NCI-H1417 (cell line): ENCODE results near the gene LRRC74B.
"Not testable (repeated sequence)": the region's sequence is repeated elsewhere in the genome, so short reads cannot be mapped to it uniquely, and the experiment has no call there.

Experiments used
- DNase-seq, 3 experiments: peaks; one replicate each; lab custom pipeline; 2025; lab: John Stamatoyannopoulos, UW

Gene LRRC74B

DNA sequence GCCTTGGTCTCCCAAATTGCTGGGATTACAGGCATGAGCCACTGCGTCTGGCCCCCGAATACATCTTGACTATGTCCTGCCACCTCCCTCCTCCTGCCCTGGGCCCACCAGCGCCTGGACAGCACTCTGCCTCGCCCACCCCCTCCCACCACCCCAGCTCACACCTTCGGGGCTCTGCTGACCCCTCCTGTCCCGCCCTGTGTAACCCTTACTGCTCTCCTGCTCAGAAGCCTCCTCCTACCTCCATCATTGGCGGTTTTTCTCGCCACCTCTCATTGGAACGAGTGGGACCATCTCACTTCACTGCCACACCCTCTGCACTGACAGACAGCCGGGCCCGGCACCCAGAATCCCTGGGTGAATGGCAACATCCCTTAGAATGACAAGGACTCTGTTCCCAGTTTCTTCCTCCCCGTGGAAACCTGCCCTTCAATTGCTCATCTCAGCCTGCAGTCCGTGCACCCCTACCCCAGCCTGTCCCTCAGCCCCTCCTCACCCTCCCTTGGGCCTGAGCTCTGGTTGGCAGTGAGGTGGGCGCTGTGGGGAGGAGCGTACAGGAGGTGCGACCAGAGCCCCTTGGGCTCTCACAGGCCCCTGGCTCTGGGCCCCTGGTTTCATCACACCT, 32.2 kb downstream of the LRRC74B start:
- no peak for DNase-seq

DNA sequence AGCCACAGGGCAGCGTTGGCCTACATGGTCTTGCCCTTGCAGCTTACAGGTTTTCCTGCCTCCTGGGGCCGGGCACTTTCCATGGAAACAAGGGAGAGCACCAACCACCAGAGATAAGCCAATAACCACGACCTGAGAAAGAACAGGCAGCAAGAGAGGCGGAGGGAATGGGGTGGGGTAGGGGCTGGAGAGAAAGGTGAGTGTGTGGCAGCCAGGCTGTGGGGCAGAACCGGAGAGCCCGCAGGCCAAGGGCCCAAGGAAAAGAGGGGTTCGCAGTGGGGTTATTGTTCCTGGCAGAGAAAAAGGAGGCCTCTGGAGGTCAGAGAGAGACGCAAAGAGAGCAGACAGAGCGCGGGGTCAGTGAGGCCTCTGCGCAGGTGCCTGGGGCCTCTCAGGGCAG, 33.2 kb downstream of the LRRC74B start:
- DNase-seq: no peak

DNA sequence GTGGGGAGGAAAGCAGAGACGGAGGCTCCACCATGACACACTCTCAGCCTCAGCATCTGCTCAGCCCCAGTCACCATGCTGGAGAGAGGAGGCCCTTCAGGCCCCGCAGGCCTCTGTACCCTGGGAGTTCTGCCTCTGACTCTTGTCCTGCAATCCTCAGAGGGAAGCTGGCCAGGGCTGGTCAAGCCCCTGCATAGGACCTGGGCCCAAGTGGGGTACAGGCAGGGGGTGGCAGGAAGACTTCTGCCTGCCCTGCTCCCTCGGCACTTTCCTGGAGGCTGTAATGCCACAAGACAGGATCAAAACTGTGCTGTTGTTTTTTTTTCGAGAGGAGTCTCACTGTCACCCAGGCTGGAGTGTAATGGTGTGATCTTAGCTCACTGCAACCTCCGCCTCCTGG, 33.7 kb downstream of the LRRC74B start:
- DNase-seq: no peak

DNA sequence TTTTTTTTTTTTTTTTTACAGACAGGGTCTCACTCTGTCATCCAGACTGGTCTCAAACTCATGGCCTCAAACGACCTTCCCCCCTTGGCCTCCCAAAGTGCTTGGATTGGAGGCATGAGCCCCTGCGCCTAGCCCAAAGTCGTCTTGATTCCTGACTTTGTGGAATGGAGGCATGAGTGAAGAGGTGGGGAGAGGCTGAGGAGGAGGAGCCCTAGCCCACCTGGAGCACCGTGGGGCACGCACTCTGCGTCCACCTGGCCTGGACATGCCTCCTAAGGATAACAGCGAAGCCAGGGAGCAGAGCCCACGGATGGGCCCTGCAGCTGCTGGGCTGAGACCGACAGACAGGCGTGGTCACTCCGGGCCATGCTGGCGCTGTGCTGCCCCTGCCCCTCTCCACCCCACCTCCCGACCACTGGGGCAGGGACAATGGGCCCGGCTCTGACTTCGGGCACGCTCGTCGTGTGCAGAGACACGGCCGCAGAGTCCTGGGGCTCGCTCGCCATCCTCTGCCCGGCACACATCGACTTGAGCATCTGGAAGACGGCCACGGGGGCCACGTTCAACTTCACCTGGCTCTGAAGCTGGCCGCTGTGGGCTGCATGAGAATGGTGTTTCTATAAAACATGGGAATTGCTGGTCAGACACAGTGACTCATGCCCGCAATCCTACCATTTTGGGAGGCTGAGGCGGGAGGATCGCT, 34.8 kb downstream of the LRRC74B start:
- no peak for DNase-seq

DNA sequence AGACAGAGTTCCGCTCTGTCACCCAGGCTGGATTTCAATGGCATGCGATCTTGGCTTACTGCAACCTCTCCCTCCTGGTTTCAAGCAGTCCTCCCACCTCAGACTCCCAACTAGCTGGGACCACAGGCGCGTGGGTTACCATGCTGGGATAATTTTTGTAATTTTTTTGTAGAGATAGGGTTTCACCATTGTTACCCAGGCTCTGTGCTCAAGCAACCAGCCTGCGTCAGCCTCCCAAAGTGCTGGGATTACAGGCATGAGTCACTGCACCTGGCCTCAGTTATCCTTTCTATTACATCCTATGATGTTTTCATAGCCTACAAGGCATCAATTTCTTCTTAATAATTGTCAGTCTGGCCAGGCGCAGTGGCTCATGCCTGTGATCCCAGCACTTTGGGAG, 36.5 kb downstream of the LRRC74B start:
- DNase-seq: no peak

DNA sequence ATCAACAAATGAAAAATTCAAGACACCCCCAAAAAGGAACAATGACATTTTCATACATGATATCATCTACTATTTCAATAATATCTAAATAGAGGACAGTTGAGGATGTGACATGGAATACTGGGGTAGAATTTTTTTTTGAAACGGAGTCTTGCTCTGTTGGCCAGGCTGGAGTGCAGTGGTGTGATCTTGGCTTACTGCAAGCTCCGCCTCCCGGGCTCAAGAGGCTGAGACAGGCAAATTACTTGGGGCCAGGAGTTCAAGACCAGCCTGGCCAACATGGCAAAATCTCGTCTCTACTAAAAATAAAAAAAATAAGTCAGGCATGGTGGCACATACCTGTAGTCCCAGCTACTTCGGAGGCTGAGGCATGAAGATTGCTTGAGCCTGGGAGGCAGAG, 41.4 kb downstream of the LRRC74B start:
- DNase-seq: no peak

DNA sequence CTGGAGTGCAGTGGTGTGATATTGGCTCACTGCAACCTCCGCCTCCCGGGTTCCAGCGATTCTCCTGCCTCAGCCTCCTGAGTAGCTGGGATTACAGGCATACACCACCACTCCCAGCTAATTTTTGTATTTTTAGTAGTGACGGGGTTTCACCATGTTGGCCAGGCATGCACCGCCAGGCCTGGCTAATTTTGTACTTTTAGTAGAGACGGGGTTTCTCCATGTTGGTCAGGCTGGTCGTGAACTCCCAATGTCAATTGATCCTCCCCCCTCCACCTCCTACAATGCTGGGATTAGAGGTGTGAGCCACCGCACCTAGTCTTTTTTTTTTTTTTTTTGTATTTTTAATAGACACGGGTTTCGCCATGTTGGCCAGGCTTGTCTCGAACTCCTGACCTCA, 42.2 kb downstream of the LRRC74B start:
- DNase-seq: not testable (repeated sequence)

DNA sequence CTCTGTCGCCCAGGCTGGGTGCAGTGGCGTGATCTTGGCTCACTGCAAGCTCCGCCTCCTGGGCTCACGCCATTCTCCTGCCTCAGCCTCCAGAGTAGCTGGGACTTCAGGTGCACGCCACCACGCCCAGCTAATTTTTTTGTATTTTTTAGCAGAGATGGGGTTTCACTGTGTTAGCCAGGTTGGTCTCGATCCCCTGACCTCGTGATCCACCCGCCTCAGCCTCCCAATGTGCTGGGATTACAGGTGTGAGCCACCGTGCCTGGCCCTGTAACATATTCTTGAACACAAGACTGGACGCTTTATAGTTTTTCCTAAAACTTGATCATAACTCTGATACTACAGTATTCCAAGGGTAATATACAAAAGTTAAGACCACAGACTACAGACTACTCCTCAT, 45.5 kb downstream of the LRRC74B start:
- not testable (repeated sequence) for DNase-seq

DNA sequence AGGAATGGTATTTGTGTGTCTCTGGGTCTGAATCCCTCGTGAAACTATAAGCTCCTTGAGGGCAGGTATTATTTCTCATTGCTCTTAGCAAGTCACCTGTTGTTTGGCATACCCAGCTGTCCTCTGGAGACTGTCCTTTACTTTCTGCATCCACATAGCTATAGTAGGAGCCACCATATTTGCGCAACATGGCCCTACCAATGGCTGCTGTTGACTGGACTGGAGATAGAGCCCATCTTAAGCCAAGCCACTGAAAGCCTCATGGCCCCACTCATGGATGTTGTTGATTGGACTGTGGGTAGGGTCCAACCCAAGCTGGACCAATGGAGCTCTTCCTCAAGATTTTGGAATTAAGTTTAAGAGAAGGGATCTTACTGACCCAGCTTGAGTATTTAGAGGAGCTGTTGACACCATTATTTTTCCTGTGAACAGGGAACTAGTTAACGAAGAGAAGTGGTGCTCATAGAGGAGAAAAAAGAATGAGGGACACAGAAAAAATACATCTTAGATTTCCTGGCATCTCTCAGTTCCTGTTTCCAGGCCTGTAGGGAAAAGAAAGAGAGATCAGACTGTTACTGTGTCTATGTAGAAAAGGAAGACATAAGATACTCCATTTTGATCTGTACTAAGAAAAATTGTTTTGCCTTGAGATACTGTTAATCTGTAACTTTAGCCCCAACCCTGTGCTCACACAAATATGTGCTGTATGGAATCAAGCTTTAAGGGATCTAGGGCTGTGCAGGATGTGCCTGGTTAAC, 47.2 kb downstream of the LRRC74B start:
- DNase-seq: no peak

DNA sequence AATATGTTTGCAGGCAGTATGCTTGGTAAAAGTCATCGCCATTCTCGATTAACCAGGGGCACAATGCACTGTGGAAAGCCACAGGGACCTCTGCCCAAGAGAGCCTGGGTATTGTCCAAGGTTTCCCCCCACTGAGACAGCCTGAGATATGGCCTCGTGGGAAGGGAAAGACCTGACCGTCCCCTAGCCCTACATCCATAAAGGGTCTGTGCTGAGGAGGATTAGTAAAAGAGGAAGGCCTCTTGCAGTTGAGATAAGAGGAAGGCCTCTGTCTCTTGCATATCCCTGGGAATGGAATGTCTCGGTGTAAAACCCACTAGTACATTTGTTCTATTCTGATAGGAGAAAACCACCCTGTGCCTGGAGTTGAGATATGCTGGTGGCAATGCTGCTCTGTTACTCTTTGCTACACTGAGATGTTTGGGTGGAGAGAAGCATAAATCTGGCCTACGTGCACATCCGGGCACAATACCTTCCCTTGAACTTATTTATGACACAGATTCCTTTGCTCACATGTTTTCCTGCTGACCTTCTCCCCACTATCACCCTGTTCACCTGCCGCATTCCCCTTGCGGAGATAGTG, 47.9 kb downstream of the LRRC74B start:
- DNase-seq: not testable (repeated sequence)

DNA sequence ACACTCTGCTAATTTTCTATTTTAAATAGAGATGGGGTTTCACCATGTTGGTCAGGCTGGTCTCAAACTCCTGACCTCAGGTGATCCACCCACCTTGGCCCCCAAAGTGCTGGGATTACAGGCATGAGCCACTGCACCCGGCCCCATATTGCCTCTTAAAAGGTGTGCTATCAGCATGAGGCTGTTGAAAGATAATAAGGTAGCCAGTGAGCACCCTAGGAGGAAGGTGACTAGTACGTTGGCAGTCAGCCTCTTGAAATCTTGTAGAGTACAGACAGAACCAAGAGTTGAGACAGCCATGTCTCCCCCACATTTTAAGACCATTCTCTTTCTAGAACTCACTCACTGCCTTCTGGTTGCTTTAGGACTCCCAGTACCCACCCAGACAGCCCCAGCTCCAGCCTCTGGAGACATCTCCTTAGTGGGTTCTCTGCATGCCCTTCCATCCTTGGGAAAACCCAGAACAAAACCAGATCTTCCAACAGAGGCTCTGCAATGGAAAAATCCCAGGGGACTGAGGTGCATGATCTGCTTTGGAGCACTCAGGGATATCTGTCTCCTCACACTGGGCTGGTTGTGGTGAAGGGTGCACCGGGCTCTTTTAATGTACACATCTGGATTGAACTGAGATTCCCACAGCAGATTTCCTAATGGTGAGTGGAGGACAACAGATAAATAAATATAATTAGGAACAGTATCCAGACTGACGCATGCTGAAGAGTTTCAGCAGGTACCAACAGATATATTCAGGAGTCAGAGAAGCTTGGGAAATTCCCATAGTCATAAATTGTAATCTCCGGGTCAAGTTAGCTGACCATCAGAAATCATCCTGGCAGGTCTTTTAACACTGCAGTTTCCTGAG, 49.4 kb downstream of the LRRC74B start:
- DNase-seq: no peak

DNA sequence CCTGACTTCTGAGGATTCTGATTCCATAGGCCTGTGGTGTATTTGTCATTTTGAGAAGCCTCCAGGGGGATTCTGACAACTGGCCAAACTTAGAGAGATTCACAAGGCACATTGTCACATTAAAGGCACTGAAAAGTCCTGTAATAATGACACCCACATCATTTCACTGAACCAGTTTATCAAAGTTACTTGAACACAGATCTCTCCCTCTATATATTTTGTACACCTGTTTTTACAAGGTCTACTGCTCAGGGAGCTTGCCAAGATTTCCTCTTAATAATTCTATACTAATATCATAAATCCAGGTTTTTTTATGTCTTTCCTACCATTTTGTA, 50.0 kb downstream of the LRRC74B start:
- DNase-seq: no peak

DNA sequence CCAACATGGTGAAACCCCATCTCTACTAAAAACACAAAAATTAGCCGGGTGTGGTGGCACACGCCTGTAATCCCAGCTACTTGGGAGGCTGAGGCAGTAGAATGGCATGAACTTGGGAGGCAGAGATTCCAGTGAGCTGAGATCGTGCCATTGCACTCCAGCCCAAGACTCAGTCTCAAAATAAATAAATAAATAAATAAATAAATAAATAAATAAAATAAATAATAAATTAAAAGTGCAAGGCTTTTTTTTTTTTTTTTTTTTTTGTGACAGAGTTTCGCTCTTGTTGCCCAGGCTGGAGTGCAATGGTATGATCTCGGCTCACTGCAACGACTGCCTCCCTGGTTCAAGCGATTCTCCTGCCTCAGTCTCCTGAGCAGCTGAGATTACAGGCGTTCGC, 51.1 kb downstream of the LRRC74B start:
- DNase-seq: not testable (repeated sequence)

DNA sequence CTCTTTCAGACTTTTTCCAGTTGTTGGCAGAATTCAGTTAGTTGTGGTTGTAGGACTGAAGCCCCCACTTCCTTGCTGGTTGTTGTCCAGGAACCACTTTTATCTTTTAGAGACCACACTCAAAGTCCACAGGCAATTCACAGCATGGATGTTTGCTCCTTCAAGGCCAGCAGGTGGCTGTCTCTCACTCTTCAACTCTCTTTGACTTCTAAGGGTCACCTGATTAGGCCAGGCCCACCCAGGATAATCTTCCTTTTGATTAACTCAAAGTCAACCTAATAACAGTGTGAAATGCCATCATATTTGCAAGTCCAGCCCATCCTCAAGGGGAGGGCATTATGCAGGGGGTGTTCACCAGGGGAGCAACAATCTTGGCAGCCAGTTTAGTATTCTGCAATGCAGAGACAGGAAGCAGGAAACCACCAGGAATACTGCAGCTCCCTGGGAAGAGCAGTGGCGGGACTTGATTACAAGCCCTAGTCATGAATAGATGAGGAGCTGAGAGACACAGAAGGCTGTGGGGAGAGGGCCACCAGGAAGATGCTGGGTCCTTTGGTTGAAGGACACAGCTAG, 52.4 kb downstream of the LRRC74B start:
- DNase-seq: no peak

DNA sequence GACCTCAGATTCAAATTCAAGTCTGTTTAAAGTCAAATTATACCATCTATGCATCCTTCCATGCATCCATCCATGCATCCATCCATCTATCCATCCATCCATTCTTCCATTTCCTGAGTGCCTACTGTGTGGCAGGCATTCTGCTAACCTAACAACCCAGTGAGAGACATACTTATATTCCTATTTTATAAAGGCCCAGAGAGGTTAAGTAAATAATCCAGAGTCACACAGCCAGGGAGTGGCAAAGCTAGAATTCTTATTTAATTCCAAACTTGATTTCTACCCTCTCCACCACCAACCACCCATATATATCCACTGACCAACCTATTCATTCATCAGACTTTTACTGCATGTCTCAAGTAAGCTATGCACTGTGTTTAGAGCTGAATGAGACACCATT, 53.8 kb downstream of the LRRC74B start:
- no peak for DNase-seq

DNA sequence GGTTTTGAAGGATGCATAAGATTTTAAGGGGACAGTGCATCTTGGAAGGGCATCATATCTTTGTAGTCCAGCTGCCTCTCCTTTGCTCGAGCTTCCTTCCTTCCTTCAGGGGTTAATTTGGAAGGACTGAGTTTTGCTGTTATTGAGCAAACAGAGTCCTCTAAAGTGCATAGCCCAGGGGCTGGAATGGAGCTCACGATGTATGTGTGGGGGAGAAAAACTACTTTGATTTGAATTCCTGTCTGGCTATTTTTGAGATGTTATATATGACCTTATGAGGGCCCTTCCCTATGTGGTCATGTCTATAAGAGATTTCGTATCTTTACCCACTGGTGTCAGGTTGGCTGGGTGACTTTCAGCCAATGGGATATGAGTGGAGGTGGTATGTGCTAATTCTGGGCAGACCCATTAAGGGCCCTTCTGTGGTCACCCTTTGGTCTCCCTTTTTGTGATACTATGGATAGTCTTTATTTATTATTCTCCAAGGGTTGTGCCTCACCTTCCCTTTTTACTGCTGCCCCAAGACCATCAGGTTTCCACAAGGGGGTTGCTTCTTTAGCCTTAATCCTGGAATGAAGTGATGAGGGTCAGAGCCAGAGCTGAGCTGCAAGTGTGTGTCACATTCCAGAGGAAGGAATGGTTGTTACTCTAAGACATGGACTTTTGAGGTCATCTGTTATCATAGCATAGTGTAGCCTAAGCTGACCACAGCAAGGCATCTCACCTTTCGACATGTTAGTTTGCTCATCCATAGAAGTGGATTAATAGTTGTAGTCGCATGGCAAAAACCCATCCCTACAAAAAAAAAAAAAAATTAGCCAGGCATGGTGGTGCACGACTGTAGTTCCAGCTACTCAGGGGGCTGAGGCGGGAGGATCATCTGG, 54.6 kb downstream of the LRRC74B start:
- no peak for DNase-seq

DNA sequence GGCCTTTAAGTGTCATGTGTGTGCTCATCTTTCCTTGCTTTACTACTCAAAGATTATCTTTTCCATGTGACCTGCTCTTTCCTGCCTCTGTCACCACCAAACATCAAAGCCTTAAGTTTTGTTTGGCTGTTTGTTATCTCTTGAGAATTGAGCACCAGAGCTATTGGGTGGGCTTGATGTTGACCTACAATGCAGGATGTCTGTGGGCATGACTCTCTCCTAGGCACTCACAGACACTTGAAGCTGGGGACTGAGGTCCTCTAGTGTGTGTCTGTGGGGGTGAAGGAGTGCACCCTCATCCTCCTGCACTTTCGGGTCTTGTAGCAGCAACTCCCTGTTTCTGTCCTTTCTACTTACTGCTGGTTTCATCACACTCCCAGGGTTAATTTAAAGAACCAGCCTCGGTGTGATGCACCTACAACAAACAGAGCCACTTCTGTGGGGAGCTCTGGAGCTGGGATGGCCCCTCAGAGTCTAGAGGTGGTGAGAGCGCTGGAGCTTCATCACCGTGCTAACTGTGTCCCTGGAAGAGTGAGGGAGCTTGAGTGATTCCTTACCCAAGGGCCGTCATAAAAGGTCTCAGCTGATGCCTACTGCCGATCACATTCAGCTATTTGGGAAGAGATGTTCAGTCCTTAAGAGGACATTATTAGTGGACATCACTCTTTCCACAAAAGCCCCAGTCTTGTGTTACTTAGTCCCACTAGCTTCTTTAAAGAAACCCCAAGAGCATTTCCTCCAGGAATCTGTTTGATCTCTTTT, 56.3 kb downstream of the LRRC74B start:
- DNase-seq: no peak

DNA sequence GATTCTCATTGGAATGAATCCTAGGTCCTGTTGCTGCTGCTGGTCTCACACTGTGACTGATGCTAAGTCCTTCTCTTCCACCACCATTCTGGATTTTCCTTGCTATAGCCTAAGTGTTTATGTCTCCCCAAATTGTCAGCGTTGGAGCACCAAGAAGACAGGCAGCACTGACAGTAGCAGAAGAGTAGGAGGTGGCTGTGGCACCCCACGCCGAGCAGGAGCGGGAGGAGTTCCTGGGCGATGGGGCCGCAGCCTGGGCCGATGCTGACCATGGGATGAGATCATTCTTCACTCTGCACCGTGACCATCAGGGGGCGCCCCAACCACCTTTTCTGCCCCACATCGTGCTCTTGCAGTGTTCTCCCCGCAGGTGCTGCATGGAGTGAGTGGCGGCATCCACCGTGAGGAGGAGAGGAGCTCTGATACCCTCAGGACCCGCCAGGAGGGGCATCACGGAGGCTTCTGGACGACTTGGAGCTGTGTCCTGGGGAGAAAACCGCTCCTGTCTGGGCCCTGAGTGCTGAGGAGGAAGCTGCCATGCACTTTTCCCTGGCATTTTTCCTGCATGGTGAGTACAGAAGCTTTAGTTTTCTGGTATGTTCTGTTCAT, 57.0 kb downstream of the LRRC74B start:
- DNase-seq: peak; percentile 43 to 71 (median 51)

DNA sequence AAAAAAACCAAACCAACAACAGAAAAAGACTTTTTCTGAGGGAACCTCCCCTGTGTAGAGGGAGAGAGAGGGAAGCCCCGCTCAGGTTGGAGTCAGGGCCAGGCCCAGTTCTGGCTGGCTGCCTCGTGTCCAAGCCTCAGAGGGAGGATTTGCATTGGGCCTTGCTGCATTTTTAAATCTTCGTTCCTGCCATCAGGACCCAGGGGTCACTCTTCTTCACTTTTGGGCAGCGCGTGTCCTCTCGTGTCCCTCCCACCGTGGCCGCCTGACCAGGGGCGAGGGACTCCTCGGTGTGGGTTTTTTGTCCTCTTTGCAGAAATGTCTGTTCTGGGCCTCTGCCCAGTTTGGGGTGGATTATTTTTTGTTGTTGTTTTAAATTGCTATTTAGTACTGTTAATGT, 57.9 kb downstream of the LRRC74B start:
- no peak for DNase-seq
